Measurements from ENCODE around the gene FPGS.

- TF ChIP-seq GATA3 (IDR thresholded peaks at IDR 0.05; ENCODE audit: low read depth, low read length) (no peak), GATA2 (IDR thresholded peaks at IDR 0.05; ENCODE audit: low read depth, low read length) (no peak)
Observed at GRCh38 chr9:127810378-127811187, 7.9 kb downstream of the FPGS start.

All from SH-SY5Y (cell line).